Mammary epithelial cell (primary cell): Measurements from ENCODE around the gene CAV3.

ENCODE experiments used
- EZH2 ChIP-seq: IDR thresholded peaks from 2 replicates; pipeline ENCODE4 v1.6.1; 2012; ENCODE audit warnings: low read length, inconsistent platforms, borderline replicate concordance
- TF ChIP-seq, protein P1 (sequence below), 2 donors: IDR thresholded peaks in 1 of 2; conservative IDR thresholded peaks in 1 of 2; 2 replicates each; pipeline ENCODE4 v1.5.1; 2011 to 2012; ENCODE audit warnings: inconsistent platforms in 2 of 2, low read length in 2 of 2, mild to moderate bottlenecking in 2 of 2, control low read depth in 1 of 2, low read depth in 1 of 2; ENCODE audit not compliant: insufficient read depth in 1 of 2; ENCODE audit errors: extremely low read depth in 1 of 2

GRCh38 chr3:8767667-8768363 lies 34.2 kb downstream of the CAV3 start:
- TF ChIP-seq, protein P1, sequence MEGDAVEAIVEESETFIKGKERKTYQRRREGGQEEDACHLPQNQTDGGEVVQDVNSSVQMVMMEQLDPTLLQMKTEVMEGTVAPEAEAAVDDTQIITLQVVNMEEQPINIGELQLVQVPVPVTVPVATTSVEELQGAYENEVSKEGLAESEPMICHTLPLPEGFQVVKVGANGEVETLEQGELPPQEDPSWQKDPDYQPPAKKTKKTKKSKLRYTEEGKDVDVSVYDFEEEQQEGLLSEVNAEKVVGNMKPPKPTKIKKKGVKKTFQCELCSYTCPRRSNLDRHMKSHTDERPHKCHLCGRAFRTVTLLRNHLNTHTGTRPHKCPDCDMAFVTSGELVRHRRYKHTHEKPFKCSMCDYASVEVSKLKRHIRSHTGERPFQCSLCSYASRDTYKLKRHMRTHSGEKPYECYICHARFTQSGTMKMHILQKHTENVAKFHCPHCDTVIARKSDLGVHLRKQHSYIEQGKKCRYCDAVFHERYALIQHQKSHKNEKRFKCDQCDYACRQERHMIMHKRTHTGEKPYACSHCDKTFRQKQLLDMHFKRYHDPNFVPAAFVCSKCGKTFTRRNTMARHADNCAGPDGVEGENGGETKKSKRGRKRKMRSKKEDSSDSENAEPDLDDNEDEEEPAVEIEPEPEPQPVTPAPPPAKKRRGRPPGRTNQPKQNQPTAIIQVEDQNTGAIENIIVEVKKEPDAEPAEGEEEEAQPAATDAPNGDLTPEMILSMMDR (conservative IDR thresholded peaks at IDR 0.05 in 1 of 2, IDR thresholded peaks at IDR 0.05 in 1 of 2; ENCODE audit: extremely low read depth in 1 of 2, insufficient read depth in 1 of 2, low read depth in 1 of 2, low read length in 2 of 2): peak; percentile 45 to 60
- TF ChIP-seq EZH2: no peak
